Measurements from ENCODE around the gene PDE1C.
"Not testable (repeated sequence)": the region's sequence is repeated elsewhere in the genome, so short reads cannot be mapped to it uniquely, and the experiment has no call there.

PDE1C gene

DNA sequence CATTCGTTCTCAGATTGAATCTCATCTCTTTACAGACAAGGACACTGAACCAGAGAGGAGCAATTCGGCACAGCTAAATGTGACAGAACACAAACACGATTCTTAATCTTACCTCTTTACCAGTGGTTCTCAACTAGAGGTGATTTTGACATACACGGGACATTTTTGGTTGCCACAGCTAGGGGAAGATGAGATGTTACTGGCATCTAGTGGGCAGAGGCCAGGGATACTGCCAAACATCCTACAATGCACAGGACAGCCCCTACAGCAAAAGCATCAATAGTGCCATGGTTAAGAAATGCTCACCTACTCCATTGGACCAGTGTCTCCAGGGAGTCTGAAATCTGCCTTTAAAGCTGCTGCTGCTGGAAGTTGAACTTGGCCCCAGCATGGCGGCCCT, 27.3 kb downstream of the PDE1C start:
- no peak for DNase-seq

DNA sequence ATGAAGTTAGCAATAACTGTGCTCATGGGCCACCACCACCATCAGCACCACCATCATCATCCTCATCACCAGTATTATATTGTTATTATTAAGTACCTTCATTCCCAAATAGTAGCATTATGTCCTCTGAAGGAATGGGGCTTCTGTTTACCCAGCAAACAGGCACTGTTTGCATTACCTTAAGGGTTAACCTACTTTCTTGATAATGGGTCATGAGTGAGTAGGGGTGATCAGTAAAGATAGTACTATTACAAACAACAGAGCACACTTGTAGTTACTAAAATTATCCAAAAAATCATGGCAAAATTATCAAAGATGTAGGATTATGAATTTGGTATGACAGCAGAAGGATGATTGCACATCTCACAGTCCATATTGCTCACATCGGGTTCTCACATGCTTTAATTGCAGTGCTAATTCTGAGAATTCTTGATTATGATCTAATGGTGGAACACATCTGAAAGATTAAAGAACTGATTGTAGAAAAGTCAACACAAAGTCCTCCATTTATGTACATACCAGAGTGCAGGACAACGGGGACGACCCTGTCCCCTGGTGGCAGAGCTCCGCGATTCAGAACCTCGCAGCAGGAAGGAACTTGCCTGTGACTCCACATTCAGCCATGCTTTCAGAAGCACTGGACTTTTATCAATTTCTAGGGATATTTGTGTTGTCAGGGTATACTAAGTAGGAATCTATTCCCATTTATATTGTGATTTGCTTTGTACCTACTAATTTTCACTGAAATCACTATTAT, 31.0 kb downstream of the PDE1C start:
- no peak for DNase-seq

DNA sequence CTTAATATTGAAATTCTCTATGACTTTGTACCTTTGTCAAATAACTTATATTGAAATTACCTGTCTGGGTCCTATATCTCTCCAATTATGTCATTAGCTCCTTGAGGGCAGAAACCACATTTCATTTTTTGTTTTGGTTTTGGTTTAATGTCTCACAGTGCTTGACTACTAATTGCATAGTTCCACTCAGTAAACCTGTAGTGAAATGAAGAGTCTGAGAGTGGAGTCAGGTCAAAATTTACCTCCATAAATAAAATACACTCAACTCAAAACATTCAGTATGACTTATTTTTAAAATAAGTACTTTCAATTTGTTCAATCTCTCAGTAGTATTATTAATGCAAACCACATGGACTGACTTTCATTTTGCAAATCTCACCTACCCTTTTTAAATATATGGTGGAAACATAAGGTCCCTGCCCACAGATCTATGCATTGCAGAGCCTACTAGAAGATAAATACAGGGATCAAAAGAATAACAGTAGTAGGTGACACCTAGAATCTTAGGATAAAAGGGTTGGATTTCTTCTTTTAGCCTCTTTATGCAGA, 32.5 kb downstream of the PDE1C start:
- no peak for DNase-seq

DNA sequence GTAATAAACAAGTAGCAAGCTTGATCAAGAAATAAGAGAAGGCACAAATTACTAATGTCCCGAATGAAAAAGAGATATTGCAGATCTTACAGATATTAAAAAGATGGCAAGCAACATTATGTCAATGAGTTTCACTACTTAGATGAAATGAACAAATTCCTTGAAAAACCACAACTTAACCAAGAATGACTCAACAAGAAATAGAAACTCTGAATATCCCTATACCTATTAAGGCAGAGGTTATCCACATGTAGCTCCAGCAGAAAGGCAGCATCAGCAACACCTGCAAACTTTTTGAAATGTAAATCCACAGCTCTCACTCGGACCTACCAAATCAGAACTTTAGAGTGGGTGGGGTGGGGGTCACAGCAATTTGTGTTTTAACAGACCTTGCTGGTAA, 33.6 kb downstream of the PDE1C start:
- DNase-seq: no peak

DNA sequence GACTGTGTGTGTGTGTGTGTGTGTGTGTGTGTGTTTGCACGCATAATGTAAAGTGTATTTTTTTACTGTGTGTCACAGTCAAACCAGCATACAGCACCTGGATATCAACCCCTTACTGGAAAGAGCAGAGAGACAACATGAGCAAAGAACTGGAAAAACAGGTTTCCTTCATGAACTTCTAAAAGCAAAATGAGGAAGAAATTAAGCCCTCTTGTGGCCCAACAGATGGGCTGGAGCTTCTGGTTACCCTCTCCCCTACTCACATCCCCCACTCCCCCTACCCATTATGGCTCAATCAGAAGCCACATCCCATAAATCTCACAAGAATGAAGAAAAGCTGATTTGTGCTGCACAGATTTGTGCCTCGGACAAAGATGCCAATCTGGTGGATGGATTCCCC, 36.2 kb downstream of the PDE1C start:
- DNase-seq: no peak

DNA sequence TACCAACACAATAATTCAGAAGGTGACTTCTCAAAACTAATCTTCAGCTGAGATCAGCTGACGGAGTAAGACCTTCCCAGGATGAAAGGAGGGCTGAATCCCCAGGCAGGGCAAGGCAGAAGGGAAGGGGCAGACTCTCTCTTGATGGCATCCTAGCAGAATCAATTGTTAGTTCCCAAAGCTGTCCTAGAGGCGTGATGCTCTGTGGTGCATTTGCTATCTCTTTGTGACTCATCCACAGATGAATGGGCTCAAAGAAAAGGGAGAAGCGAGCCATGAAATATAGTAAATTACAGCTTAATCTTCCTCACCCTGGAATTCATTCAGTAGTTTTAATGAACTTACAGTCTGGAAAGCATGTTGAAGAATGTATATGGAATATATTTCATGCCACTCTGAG, 37.2 kb downstream of the PDE1C start:
- DNase-seq: no peak

DNA sequence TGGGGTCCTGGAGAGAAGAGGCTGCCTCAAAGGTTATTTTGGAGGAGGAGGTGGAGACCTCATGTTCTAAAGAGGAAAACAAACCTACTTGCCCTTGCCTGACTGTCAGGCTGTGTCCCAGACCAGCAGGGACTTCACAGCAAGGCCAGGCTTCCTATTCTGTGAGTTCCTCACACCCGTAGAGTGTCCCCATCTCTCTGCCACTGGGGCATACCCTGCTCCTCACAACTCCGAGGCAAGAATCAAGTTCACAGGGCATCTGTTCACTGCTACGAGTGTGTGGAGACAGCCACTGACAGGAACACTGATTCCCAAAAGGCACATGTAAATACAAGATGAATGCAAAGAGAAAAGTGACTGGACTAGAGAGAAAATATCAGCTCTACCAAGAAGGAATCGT, 38.0 kb downstream of the PDE1C start:
- no peak for DNase-seq

DNA sequence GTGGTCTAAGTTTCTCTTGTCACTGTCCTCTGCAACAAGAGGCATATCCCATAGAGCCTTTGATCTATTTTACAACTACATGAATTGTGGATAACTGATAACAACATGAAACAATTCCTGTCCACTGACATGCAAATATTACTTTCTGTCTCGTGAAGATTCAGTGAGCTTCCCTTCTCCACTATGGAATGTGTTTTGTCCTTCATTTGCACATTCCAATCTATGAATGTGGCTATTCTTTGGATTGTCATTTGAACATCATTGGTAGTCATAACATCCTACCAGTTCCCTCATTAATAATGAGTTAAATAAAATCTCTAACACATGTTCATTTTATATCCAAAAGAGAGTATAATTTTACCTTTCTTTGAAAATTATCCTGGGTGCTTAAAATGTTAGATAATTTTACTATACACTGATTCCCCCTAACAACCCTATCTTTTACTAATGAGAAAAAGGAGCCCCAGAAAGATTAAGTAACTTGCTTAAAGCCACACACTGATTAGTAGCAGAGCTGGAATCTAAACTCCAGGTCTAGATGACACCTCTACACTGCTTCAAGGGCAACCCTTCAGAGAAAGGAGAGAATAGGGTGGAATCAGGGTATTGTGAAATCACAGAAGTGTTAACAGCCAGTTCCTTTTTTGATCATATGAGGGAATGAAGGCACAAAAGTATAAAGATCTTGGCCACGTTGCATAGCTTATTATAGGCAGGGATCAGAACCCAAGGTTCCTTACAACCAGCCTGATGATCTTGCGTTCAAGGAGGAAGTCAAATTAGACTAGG, 39.1 kb downstream of the PDE1C start:
- DNase-seq: no peak

DNA sequence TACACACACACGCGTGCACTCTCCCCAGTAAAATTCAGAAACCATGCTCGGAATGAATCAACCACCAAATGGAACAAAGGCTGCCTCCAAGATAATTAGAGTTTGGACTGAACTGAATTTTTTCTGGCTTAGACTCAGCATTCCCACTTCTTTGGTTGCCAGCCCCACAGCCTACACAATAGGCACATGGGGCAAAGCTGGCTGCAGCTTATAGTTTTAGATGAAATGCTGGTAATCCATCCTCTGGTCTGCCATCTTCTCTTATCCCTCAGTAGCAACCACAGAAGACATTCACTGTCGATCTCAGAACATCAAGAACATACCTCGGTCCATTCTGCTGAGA, 44.2 kb downstream of the PDE1C start:
- no peak for DNase-seq

DNA sequence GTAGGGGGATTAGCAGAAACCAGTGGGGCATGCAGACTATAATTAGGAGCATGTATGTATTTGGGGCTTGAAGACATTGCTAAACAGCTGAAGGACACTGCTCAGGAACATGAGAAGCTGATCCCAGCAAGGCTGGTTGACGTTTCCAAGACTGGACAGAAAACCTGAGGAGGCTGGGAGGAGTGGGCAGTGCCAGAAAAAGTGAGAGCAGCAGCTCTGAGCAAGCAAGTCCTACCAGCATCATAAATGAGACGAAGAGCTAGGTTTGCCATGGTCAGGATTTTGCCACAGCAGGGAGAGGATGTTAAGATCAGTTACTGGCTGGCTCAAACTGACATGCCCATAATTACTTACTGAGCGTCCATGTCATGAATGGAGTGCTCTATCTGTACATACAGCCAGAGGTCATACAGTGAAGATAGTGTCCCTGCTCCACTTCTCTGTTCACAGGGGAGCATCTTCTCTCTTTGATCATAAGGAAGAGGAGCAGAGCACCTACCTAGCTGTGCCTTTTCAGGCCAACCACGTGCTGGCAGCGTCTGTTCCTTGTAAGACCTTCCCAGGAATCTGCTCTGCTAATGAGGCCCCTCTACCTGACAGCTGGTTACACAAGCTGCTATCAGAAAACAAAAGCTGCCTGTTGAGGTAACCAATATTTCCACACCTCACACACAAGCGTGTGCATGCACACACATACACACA, 44.7 kb downstream of the PDE1C start:
- no peak for DNase-seq

DNA sequence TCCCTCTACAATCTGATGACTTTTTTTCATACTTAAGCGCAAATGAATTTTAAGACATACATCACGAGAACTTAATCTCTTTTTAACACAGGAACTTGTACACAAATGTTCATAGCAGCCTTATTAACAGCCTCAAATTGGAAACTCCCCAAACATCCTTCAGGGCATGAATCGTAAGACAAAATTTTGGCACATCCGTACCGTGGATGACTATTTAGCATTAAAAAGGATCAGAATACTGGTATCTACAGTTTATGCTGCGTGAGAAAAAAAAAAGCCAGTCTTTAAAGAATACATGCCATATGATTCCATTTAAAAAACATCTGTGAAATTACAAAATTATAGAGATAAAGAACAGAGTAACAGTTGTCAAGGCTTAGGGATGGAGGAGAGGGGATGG, 46.8 kb downstream of the PDE1C start:
- no peak for DNase-seq

DNA sequence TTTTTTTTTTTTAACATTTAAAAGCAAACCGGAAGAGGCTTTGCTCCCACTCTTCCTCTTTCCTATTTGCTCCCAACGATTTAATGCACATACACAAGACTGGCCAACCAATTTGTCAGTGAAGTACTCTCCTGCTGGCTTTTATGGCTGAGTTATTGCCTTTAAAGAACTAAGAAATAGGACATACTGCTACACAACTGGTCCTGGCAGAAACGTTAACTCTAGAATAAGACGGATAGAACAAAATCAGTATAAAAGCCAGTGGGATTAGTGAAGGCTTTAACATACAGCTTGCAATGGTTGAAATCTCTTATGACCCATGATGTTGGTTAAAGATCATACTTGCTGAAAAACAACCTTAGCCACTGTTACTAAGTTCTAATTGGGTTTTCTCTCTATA, 47.2 kb downstream of the PDE1C start:
- DNase-seq: no peak

DNA sequence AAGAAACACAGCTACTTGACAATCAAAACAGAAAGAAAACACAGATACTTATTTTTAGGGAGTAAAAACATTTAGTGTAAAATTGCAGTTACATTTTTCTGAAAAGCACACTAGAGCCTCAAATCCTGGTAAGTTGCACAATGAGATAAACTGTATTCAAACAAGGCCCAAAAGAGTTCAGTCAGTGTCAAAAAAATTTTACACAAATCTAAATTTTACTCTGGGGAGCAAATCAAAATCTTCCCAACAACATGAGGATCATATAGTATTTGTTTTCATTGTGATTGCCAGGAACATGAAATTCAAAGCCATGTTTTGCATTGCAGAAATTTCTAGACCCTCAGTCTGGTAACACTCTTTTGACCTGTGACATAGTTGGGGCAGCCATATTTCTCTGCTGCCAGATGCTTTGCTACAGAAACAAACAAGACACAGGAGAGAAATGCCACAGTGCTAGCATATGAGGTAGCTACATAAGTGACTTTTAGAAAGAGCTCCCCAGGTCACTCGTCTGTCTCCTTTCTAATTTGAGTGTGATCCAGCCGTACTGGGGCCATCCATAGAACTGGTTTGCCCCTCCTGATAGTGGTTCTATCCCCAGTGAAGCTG, 49.6 kb downstream of the PDE1C start:
- no peak for DNase-seq

DNA sequence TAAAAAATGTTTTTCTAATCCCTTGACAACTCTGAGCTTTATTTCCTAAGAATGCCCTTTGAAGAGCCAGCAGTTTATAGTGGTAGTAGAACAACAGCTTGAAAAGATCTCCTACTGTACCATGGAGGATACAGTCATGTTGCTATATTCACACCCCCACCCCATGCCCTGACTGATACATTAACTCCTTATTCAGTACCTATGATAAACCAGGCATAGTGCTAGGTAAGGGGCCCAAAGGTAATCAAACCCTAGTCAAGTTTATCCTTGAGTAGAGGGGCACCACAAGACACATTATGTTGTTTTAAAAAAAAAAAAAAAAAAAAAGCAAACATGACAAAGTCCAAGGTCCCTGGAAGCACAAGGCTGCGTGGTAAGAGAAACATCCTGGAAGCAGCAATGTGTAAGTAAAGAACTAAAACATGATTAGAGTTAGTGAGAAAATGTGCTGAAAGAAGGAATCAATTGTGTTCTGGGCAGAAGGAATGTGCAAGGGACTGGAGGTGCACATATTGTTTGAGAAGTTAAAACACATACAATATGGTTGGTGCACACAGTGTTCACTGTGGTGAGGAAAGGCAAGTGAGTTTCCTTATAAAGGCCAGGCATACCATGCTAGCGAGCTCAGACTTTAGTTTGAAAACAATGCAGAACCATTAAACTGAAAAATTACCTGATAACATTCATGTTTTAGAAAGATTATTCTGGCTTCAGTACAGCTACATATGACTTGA, 51.2 kb downstream of the PDE1C start:
- no peak for DNase-seq

DNA sequence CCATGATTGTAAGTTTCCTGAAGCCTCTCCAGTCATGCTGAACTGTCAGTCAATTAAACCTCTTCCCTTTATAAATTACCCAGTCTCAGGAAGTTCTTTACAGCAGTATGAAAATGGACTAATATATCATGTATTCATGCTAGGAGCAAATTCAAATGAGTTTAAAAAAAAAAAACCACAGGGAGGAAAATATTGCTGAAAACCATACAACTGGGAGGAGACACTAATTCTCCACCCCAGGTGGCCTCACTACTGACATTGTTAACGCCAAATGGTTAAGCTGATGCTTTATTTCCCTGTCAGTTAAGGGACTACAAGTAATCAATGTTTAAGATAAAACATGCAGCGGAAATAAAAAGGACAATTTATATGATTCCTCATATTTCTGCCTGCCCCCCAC, 55.1 kb downstream of the PDE1C start:
- no peak for DNase-seq

DNA sequence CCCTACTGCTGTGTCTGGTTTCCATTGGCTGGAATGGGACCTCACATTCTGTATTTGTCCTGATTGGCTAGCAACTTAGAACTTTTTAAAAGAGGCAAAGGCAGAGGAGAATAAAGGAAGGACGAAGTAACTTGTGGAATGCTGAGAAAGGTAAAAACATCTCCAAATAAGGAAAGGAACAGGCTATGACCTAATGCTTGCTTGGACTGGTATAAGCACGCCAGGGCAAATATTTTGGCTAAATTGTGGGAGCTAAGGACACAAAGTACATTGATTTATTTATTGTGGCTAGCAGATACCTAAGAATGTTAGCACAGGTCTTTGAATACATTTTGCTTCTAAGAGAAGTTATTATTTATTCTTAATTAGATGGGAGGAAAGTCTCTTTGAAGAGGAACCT, 56.7 kb downstream of the PDE1C start:
- not testable (repeated sequence) for DNase-seq

DNA sequence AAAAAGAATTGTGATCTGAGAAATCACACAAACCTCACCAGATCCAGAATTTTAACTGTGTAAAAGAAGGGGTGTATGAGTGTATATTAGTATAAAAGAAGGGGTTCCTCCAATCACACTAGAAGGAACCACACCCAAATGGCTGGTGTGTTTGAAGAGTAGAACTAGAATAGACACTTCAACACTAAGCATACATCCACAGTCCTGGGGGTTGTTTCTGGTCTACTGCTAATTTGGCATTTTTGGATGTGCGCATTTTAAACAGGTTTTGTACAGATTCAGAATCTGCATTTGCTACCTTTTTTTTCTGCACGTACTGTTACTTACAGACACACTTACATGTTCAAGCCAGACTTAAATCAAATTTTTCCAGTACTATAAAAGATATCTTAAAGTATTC, 64.6 kb downstream of the PDE1C start:
- DNase-seq: no peak

DNA sequence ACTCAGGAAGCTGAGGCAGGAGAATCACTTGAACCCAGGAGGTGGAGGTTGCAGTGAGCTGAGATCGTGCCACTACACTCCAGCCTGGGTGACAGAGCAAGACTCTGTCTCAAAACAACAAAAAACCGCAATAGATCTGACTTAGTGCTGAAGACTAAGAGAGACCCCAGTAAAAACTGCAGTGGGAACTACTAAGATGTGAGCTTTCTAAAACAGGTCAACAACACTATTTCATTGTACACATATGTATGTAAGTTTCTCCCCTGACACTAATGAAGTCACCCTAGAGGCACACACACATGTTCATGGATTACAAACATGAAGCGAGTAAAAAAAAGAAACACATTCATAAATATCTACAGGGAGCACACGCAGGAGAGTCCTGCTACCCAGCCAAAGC, 68.3 kb downstream of the PDE1C start:
- DNase-seq: no peak

DNA sequence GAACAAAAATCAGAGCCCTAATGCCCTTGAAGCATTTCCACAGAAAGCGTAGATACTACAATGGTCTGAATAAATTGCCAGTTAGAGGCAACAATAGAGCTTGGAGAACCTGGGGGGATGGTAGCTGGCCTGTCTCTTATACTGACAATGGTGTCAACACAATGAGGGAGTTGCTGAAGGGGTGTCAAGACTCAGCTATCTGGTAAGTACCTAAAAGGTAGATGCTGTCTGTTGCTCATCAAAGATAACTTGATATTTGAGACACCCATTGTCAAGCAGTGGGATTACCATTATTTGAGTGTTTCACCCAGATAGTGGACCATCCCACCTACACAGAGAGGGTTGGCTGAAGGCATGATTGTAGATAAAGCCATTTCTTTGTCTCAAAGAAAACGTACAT, 72.8 kb downstream of the PDE1C start:
- DNase-seq: no peak

DNA sequence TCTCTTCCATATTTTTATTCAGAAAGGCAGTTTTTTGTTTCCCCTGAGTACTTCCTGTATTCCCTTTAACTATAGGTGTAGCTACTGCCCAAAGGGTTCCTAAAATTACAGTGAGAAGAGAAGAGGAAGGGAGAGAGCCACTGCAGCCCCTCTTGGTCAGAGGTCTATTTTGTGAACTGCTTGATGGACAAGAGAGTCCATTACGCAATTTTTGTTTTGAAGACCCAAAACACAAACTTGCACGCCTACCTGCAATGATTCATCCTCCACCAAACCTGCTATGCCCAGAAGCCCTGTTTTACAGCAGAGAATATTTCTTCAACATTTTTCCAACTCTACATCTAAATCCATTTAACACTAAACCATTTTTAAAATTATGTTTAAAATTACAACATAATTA, 75.1 kb downstream of the PDE1C start:
- no peak for DNase-seq

DNA sequence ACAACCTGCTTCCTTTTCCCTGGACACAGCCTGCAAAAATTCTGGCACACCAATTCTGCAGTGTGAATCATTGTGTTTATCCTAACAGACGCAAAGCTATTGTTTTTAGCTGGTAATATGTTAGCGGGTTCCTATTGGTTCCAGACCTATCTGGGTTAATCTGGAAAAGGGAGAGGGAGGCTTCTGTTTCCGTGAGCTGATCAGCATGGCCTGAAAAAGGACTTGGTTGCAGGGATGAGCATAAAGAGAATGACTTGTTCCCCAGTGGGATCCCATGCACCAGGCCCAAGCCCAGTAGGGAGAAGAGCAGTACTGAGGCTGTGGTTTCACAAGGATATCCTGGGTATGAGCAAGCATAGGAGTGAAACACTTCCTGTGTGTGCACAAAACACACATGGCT, 78.4 kb downstream of the PDE1C start:
- no peak for DNase-seq

DNA sequence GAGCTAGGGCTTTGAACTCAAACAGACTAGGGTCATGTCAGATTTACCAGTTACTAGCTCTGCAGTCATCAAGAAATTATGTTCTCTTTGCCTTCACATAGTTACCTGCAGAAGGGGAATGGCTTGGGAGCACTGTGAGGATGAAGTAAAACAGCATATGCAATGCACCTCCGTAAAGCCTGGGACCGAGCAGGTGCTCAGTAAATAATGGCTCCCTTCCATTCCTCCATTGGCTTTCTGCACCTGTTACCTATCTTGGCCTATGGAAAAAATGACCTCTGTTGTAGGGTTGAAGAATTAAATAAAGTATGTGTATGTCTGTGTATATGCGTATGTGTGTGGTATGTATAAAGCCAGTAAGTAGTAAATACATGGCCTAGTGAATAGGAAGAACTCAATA, 78.8 kb downstream of the PDE1C start:
- no peak for DNase-seq
